ENCODE data around the gene PALLD.
"Not testable (repeated sequence)": the region's sequence is repeated elsewhere in the genome, so short reads cannot be mapped to it uniquely, and the experiment has no call there.

The PALLD gene

GRCh38 chr4:168796362-168797106 is 299.7 kb downstream of the PALLD start:
- DNase-seq (ENCODE audit: low spot score), result no peak

- DNase-seq (ENCODE audit: low spot score), result no peak
Measured at GRCh38 chr4:168797194-168797593, 300.3 kb downstream of the PALLD start.

- DNase-seq (ENCODE audit: low spot score), result no peak
Measured at GRCh38 chr4:168797738-168798375, 301.0 kb downstream of the PALLD start.

- DNase-seq (ENCODE audit: low spot score), result no peak
Measured at GRCh38 chr4:168800926-168801325, 304.1 kb downstream of the PALLD start.

GRCh38 chr4:168802222-168802621 is 305.4 kb downstream of the PALLD start:
- no peak for DNase-seq (ENCODE audit: low spot score)

GRCh38 chr4:168803052-168803451 is 306.2 kb downstream of the PALLD start:
- not testable (repeated sequence) for DNase-seq (ENCODE audit: low spot score)

- DNase-seq (ENCODE audit: low spot score), result no peak
Measured at GRCh38 chr4:168803732-168804131, 306.9 kb downstream of the PALLD start.

- no peak for DNase-seq (ENCODE audit: low spot score)
Measured at GRCh38 chr4:168804146-168804545, 307.3 kb downstream of the PALLD start.

GRCh38 chr4:168805341-168805740 is 308.5 kb downstream of the PALLD start:
- DNase-seq (ENCODE audit: low spot score), result no peak

GRCh38 chr4:168806247-168806646 is 309.4 kb downstream of the PALLD start:
- not testable (repeated sequence) for DNase-seq (ENCODE audit: low spot score)

GRCh38 chr4:168811207-168811606 is 314.4 kb downstream of the PALLD start:
- DNase-seq (ENCODE audit: low spot score), result no peak

- DNase-seq (ENCODE audit: low spot score), result no peak
Measured at GRCh38 chr4:168811786-168812651, 315.2 kb downstream of the PALLD start.

GRCh38 chr4:168812806-168813205 is 316.0 kb downstream of the PALLD start:
- DNase-seq (ENCODE audit: low spot score), result no peak

GRCh38 chr4:168813890-168814289 is 317.0 kb downstream of the PALLD start:
- DNase-seq (ENCODE audit: low spot score), result no peak

- no peak for DNase-seq (ENCODE audit: low spot score)
Measured at GRCh38 chr4:168815379-168816345, 318.8 kb downstream of the PALLD start.

GRCh38 chr4:168817370-168817769 is 320.5 kb downstream of the PALLD start:
- no peak for DNase-seq (ENCODE audit: low spot score)

- no peak for DNase-seq (ENCODE audit: low spot score)
Measured at GRCh38 chr4:168822481-168822880, 325.6 kb downstream of the PALLD start.

- no peak for DNase-seq (ENCODE audit: low spot score)
Measured at GRCh38 chr4:168825975-168826374, 329.1 kb downstream of the PALLD start.

GRCh38 chr4:168826620-168827019 is 329.8 kb downstream of the PALLD start:
- DNase-seq (ENCODE audit: low spot score), result no peak

GRCh38 chr4:168830777-168831512 is 334.1 kb downstream of the PALLD start:
- no peak for DNase-seq (ENCODE audit: low spot score)

GRCh38 chr4:168831585-168831918 is 334.7 kb downstream of the PALLD start:
- DNase-seq (ENCODE audit: low spot score), result no peak
